ENCODE measurements around the gene IL9. TPM values are rescaled to one million over a fixed set of nuclear protein-coding genes. Genes with fewer than 3 reads are reported as not detected.

IL9 gene
- total RNA-seq, result 0.51 and 1.3 TPM in 2 replicates

DNA sequence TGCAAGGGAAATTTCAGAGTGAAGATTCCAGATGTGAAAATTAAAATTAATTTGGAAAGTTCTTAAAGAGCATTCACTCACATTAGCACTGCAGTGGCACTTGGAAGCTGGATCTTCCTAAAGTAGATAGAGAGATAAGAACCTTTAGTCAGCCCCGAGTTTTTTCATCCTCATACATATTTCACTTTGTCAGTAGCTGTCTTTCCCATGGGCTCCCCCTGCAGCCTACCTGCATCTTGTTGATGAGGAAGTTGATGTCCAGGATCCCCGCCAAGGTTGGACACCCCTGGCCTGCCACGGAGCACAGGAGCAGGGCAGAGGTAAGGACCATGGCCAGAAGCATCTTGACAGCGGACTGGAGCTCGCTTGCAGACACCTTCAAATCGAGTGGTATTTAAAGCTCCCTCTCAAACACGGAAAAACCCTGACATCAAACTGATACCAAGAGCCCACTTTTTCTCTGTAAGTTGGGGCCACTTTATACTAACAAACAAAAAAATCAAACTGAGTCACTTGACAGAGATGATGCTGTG, at the start of gene IL9:
TSS of gene IL9 (minus strand) at position 368 of the 533 bp plus-strand sequence. CDS start at position 343, 25 bp downstream.
- intact Hi-C loops (cut with micrococcal nuclease), result no loop called here

DNA sequence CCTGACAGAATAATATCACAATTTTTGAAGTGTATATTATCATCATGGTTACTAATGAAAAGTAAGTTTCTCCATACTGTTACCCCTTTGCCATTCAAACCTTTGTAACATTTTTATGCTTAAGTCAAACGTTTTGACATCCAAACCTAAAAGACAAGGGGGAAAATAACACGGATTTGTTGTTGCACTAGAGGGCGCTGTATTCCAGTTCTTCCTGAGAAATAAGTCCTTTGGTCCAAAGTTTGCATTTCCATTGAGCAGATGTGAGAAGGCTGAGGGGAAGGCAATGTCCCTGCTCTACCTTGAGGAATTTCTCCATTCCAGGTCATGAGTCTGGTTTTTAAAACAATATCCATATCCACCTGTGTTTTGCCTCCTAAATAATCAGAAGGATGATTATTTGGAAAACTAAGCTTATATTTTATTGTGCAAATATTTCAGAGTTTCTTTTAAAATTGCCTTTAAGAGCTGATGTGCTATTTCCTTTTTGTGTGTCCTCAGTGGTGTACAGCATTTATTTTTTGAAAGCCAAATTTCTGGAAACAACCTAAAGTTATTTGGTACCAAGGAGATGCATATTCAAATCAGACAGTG, 49.4 kb upstream of the IL9 start:
- intact Hi-C loops (cut with micrococcal nuclease), result loop anchor here (1.0 kb wide), 4 partner anchors 117 to 267 kb away; no protein-coding TSS in a partner anchor

DNA sequence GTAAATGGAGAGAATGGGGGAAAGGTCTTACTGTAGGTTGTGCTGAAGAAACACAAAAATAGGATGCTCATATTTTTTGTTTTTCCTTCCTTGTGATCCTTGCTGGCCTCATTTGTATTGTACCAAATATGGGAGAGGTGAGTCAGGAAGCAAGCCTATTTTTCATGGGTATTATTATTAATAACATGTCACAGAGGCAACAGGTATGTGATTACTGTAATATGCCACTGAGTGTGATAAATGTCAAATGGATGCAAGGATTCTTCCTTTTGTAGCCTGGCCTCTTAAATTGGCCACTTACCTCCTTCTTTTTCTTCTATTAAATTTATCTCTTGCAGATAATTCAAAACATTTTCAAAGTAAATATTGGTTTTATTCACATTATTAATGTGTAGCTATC, 48.9 kb upstream of the IL9 start:
- intact Hi-C loops (cut with micrococcal nuclease), result loop anchor here (1.0 kb wide), 1 partner anchor 118 kb away; no protein-coding TSS in a partner anchor

DNA sequence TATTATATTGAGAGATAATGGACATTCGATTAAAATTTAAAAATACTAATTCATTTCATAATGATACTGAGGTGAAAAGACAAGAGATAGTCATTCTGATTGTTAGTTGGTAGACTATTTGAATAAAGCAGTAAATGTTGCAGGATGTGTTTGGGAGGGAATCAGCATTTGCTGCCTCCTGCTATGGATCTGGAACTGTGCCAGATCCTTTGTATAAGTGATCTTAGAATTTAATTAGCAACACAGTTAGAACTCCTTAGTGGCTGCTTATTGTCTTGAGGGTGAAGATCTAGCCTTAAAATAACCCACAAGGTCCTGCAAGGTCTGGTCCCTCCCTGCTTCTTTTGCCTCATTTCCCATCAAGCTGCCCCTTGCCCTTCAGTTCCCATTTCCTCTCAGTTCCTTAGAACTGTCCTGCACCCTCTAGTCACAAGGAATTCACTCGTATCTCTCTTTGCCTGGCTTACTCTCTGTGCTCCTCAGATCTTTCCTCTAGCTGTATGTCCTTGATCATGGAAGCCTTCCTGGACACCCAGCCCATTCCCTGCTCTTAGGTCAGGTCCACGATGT, 46.6 kb upstream of the IL9 start:
- intact Hi-C loops (cut with micrococcal nuclease), result no loop called here

DNA sequence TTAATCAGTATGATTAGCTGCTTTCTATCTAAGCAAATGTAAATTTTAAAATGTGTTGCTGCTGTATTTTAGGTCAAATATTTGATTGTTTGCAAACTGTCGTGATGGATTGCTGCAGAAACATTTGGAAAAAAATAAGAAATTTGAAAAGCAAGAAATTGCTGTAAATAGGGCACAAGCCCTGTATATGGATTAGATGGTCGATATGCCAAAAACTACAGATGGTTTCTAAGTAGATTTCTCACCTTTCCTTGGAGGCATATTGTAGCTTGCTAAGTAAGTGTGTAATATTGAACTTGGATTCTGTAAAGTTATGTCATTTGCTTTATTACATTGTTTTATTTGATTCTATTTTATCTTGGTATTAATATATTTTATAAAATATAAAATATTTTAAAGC, 46.1 kb upstream of the IL9 start:
- intact Hi-C loops (cut with micrococcal nuclease), result no loop called here

DNA sequence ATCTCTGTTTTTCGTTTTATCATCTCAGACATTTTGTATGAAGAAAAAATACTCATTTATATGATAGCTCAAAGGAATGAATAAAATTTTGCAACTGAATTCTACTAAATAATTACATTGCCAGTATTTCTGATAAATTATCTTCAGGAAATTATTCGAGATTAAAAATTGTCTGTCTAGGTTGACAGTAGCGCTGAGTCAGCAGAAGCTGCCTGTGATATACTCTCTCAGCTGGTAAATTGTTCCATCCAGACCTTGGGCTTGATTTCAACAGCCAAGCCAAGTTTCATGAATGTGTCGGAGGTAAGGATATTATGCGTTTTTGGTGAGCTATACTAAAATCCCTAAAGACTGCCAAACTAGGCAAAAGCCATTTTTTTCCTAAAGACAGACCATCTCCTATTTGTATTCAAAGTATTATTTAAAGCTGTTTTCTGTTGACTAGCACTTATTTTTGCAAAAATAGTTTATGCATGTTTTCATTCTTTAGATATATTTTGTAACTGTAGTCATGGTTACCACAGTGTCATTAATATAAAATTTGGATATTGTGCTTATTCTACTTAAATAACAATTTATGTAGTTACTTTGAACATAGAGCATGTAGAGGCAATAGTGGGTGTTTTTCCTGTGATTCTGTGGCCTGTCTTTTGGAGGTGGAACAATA, 41.7 kb upstream of the IL9 start:
- intact Hi-C loops (cut with micrococcal nuclease), result no loop called here

DNA sequence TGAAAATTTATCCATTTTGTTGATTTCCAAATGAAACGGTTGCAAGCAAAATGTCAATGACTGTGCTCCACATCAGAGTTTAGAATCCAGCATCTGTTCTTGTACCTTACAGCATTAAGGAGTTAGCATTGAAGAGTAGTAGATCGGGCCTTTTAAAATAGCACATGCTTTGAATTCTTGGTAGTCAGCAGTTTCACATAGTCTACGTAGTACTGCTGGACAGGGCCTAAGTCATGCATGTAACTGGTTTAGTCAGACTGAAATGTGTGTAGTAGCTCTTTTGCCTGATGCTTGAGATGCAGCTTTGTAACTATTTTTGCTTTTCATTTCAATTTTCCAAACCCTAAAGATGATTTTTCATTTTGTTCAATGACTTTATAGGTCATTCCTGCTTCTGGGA, 39.3 kb upstream of the IL9 start:
- intact Hi-C loops (cut with micrococcal nuclease), result no loop called here

DNA sequence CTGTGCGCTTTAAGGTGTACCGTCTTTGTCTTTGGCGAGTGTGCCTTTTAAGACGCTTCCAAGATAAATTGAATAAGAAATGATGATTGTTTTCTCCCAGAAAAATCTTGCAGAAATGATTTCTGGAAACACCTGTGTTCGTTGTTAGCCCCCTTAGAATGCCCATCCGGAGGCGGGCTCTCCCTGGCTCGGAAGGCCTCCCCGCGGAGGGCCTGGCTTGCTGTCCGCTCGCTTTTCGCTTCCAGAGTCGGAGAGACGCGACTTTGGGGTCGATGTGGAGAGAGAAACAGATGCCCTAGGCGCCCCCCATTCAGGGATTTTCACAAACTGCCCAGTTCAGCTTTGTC, 35.3 kb upstream of the IL9 start:
- intact Hi-C loops (cut with micrococcal nuclease), result no loop called here

DNA sequence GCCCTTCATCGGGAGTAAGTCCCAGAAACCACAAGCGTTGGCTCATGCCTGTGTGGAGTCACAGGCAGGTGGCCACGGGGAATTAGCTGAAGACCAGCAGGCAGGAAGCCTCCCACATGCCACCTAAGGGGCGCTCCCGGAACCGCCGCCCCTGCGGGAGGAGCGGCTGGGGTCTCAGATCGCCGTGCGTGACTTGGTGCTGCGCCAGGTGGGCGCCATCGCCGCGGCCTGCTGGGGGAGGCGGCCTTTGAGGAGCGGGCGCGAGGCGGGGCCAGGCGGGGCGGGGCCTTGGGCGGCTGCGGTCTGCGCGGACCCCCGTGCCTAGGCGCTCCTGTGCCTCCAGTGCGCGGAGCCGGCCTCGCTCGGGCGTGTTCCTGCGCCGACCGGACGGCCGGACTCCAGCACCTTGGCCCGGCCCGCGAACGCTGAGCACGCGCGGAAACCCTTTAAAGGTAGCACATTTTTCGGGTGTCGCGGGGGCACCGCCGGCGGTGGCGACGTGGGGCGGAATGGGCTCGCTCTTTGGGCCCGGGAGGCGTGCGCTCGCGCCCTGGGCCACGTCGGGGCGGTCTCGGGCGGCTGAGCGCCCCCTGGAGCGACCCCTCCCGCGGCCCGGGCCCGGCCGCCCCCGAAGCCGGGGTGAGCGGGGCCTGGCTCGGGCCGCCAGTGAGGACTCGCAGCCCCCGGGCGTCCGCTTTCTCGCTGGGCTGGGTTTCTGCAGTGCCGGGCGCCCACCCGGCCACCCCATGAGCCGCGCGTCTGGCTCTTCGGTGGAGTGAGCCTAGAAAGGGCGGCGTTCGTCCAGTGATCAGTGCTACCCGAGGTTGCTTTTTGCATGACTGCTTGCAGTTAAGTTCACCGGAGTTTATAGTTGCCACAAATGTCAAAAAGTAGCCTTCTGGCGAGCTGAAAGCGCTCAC, 34.6 kb upstream of the IL9 start:
- intact Hi-C loops (cut with micrococcal nuclease), result no loop called here

DNA sequence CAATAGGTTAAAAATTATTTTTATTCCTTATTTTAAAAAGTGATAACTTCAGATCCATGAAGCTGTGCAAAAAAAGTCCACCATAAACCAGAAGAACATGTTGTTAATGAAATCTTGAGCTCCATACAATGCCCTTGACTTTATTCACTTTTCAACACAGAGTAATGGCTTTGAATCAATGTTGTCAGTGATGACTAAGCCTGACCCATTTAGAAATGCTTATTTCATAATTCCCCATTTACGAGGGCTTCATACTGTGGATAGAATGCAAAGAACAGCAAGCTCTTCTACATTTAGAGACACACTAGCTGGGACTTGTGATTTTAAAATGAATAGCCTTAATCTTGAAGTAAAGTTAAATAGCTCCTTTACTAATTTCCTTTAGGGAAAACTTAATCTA, 25.7 kb upstream of the IL9 start:
- intact Hi-C loops (cut with micrococcal nuclease), result no loop called here

DNA sequence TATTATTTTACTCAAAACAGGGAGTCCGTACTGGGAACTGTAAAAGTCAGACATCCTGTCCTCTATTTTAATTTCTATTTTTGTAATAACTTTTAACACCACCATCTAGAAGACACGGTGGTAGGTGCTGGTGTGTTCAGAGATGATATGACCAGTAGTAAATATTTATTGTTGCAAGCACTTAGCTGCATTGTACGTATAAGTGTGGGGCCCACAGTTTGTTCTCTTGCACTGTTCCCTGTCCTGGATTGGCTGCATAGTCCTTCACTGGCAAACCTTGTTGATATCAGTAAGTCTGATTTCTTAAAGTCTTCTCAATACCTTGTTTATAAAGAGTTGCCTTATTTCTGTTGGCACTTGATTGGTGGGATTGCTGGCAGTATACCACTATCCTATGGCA, 24.6 kb upstream of the IL9 start:
- intact Hi-C loops (cut with micrococcal nuclease), result no loop called here

DNA sequence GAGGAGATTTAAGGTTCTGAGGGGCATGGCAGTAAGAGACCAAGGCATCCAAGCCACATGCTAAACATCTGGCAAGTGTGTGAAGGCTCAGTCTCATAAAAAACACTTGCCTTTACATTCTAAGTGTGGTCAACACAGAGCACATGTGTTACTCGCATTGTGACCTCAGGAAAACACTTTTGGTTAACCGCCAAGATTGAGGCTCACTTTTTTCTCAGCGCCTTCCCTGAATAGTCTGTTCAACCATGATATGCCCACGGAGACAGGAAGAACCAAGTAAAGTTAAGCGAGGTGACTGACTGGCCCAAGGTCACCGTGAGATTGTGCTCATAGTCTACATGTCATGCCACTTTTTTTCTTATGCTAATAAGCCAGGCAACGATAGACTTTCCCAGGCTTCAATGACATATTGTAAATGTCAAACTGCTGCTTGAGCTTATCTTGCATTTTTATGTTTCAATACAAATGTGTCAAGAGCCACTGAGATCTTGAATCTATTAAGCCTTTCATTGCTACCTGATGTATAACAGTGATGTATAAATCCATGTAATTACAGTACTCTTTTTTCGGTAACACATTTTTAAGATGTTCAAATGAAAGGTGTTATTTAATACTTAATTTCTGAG, 21.1 kb upstream of the IL9 start:
- intact Hi-C loops (cut with micrococcal nuclease), result no loop called here

DNA sequence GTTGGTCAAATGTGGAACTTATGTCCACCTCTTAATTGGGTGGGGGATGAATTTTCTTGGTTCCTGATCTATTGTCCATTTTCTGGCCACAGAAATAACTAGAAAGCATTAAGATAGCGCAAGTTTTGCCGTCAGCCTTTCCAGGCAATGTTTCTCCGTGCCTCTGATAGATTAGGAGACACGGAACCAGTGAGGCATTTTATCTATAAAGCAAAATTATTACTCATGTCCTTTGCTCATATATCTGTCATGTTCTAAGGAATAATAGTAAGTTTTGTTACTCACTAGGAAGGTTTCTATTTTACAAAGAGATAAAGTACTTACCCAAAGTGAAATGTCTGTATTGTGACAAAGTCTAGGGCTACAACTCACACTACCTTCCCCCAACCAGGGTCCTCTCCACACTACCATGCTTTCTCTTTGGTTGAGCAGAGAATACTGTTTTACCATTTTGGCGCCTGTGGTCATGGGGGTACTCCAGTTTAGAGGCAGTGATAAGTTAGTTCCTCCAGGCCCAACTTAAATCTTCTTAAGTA, 19.9 kb upstream of the IL9 start:
- intact Hi-C loops (cut with micrococcal nuclease), result no loop called here

DNA sequence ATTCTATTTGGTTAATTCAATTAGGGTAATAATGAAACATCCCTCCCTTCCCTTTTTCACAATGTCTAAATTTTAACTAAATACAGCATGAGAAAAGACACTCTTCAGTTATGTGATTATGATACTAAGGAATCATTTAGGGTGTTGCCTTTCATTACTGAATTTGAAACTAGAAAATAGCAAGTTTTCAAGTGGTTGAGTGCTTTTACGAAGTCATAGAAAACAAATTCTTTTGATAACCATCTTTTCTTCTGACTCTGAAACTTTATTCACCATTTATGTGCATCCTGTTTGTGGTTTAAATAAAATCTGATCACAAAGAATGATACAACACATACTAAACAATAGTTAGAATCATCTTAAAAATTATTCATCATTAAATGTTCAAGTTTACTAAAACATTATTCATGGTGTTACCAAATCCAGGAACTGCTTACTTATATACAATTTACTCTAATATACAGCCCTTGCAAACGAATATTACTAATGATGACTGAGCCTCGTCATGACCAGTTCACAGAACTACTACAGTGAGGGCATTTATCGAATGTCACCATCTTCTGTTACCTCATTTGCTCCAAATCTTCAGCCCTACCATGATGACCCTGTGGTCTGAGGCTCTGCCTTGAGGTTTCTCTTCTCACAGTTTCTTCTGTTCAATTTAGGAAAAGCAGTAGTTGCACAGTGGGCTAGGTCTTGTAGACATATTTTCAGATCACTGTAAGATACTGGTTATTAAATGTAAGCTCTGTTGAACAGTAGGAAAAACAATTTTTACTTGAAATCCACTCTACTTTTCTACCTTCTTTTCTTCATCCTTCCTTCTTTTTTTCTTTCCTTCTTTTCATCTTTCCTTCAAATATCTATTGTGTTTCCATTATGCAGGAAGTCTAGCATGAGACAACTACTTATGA, 18.3 kb upstream of the IL9 start:
- intact Hi-C loops (cut with micrococcal nuclease), result no loop called here

DNA sequence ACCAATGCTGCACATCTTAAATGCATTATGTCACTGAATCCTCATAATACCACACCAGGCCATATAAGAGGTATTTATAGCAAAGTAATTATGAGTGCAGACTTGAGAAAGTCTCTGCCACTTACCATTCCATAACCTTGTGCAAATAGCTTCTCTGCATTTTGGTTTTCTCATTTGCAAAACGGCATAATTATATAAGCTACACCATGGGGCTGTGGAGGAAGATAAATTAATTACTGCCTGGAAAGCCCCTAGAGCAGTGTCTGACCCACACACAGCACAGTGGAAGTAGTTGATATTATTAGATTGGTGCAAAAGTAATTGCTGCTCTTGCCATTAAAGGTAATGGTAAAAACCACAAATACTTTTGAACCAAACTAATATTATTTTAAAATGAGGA, 9.5 kb upstream of the IL9 start:
- intact Hi-C loops (cut with micrococcal nuclease), result no loop called here

DNA sequence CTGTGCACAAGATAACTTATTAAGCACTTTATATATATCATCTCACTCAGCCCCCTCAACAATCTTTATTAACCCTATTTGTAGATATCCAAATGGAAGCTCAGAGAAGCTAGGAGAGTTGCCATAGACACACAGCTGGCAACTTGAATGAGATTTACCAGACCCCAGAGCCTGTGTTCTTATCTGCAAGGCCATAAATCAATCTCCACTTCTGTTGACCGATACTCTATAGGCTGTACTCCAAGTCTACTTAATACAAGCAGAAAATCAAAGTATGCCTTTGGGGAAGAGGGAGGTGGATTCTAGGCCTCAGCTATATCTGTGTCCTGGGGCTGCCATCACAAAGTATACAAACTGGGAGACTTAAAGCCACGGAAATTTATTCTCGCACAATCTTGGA, 6.0 kb upstream of the IL9 start:
- intact Hi-C loops (cut with micrococcal nuclease), result no loop called here

DNA sequence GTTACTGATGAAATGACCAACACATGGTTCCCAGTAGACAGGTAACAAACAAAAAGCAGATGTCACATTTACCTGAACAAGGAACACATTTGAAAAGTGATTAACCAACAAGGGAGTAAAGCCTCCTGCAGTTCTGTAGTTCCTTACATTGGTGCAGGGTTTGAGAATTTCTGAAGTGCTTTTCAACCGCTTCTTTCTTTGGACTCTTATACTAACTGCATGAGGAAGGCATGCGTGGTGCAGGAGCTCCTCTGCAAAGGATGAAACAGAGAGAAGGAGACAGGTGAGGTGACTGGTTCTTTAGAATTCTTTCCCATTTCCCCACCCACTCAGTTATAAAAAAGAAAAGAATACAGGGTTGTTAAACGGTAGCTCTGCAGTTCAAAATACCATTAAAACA, 4.6 kb upstream of the IL9 start:
- intact Hi-C loops (cut with micrococcal nuclease), result no loop called here

DNA sequence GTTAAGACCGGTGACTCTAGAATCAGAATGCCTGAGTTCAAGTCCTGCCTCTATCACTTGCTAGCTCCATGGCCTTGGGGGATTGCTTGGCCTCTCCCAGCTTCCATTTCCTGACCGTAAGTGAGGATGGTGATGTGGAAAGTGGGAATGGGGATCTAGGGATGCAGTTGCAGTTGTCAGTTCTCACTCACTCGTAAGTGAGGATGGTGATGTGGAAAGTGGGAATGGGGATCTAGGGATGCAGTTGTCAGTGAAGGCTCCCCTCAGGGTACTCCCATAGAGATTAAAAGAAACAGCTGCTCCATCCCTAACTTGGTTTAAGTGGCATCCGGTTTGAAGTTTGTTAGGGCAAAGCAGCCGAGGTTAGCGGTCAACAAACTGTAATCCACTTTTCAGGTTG, 3.0 kb upstream of the IL9 start:
- intact Hi-C loops (cut with micrococcal nuclease), result no loop called here

DNA sequence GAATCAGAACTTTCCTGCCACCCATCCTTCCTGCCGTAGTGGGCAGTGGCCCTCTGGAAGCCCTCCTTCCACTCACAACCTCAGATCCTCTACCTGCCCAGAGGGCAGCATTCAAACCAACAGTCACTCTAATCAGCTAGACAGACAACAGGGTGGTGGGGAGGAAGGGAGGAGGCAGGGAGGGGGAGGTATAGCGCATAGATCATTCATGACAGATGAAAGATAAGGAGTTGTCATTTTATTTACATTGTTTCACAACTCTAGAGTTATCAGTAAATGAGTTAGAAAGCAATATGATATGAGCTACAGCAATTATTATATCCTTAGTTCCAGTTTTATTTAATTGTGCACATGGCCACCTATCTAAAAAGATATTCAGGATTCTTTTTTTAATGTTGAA, 852 bp downstream of the IL9 start:
- intact Hi-C loops (cut with micrococcal nuclease), result no loop called here

DNA sequence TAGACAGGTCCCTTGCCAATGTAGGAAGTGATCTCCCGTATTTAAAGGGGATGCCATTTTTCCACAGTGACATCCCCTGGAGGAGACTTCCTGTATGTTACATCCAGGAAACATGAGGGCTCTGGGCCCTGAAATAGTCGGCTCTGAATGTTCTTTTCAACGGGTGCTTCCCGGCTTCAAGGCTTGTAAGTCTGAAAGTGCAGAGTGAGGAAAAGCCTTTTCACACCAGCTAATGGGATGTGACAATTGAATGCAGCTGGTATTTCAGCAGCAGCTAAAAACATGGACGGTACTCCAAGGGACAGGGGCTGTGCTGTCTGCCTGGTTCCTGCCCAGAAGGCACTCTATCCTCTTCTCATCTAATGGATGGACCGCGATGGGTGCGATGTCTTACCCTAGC, 1.4 kb downstream of the IL9 start:
- intact Hi-C loops (cut with micrococcal nuclease), result no loop called here
